Neural cell (in vitro differentiated cells): ENCODE data around the gene UNC5C.

Source experiments
- EZH2 ChIP-seq: fragments of 200-600, 300-800 bp; shearing (Covaris generic), sonication (generic); IDR thresholded peaks from 2 replicates; pipeline ENCODE4 v1.6.1; 2014; ENCODE audit warnings: antibody characterized with exemption, low read length, borderline replicate concordance, mild to moderate bottlenecking; ENCODE audit not compliant: insufficient read depth, poor library complexity, severe bottlenecking
- MXI1 ChIP-seq: fragments of 450-650 bp; conservative IDR thresholded peaks from 2 replicates; pipeline ENCODE4 v1.6.1; 2014; ENCODE audit warnings: antibody characterized with exemption, mild to moderate bottlenecking; ENCODE audit not compliant: poor library complexity, severe bottlenecking
- POLR2AphosphoS5 ChIP-seq: IDR thresholded peaks from 2 replicates; pipeline ENCODE4 v1.6.1; 2012
- TF ChIP-seq, protein P1 (sequence below): IDR thresholded peaks from 2 replicates; pipeline ENCODE4 v1.6.1; 2012; ENCODE audit warnings: borderline replicate concordance
- TF ChIP-seq, protein P2 (sequence below): fragments of 450-650 bp; IDR thresholded peaks from 2 replicates; pipeline ENCODE4 v1.5.1; 2014; ENCODE audit warnings: antibody characterized with exemption, mild to moderate bottlenecking, moderate library complexity; ENCODE audit not compliant: poor library complexity, severe bottlenecking

DNA sequence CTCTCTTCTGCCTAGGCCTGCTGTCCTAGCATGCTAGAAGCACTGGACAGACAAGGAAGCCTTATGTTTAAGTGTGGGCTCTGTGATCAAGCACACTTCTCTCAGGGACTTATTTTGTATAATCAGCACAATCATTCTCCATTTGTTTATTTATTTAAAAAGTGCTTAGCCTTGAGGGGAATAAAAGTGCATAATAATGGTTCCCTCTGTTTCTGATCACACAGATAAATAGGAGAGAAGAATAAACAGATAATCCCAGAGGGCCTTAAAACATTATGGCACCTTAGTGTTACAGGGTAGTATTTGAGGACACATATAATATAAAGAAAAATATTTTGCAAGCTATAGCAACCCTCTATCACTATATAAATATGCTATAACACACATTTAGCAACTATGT is 146.5 kb downstream of the UNC5C start:
- TF ChIP-seq, protein P1, sequence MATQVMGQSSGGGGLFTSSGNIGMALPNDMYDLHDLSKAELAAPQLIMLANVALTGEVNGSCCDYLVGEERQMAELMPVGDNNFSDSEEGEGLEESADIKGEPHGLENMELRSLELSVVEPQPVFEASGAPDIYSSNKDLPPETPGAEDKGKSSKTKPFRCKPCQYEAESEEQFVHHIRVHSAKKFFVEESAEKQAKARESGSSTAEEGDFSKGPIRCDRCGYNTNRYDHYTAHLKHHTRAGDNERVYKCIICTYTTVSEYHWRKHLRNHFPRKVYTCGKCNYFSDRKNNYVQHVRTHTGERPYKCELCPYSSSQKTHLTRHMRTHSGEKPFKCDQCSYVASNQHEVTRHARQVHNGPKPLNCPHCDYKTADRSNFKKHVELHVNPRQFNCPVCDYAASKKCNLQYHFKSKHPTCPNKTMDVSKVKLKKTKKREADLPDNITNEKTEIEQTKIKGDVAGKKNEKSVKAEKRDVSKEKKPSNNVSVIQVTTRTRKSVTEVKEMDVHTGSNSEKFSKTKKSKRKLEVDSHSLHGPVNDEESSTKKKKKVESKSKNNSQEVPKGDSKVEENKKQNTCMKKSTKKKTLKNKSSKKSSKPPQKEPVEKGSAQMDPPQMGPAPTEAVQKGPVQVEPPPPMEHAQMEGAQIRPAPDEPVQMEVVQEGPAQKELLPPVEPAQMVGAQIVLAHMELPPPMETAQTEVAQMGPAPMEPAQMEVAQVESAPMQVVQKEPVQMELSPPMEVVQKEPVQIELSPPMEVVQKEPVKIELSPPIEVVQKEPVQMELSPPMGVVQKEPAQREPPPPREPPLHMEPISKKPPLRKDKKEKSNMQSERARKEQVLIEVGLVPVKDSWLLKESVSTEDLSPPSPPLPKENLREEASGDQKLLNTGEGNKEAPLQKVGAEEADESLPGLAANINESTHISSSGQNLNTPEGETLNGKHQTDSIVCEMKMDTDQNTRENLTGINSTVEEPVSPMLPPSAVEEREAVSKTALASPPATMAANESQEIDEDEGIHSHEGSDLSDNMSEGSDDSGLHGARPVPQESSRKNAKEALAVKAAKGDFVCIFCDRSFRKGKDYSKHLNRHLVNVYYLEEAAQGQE: no peak
- TF ChIP-seq, protein P2, sequence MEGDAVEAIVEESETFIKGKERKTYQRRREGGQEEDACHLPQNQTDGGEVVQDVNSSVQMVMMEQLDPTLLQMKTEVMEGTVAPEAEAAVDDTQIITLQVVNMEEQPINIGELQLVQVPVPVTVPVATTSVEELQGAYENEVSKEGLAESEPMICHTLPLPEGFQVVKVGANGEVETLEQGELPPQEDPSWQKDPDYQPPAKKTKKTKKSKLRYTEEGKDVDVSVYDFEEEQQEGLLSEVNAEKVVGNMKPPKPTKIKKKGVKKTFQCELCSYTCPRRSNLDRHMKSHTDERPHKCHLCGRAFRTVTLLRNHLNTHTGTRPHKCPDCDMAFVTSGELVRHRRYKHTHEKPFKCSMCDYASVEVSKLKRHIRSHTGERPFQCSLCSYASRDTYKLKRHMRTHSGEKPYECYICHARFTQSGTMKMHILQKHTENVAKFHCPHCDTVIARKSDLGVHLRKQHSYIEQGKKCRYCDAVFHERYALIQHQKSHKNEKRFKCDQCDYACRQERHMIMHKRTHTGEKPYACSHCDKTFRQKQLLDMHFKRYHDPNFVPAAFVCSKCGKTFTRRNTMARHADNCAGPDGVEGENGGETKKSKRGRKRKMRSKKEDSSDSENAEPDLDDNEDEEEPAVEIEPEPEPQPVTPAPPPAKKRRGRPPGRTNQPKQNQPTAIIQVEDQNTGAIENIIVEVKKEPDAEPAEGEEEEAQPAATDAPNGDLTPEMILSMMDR: no peak
- TF ChIP-seq POLR2AphosphoS5 (no peak), EZH2 (no peak), MXI1 (no peak)
